HepG2 (cell line): ENCODE measurements around the gene ADAMTSL4. TPM values are rescaled to one million over a fixed set of nuclear protein-coding genes. Genes with fewer than 3 reads are reported as not detected.

Source experiments
- ADNP ChIP-seq: sonication (generic); formaldehyde crosslinking; IDR thresholded peaks from 2 replicates; pipeline ENCODE4 v1.4.0; 2020; ENCODE audit warnings: missing genetic modification reagents
- CBX2 ChIP-seq, 2 experiments: fragments of 200-600 bp in 1 of 2; sonication (generic); formaldehyde crosslinking in 1 of 2; IDR thresholded peaks; 2 replicates each; pipeline versions ENCODE4 v1.7.0 to v1.8.1; 2018 to 2022; ENCODE audit warnings: low read depth in 2 of 2, low read length in 1 of 2, mild to moderate bottlenecking in 1 of 2, missing genetic modification reagents in 1 of 2
- KLF15 ChIP-seq: sonication (generic); formaldehyde crosslinking; IDR thresholded peaks from 2 replicates; pipeline ENCODE4 v1.8.1; 2023; ENCODE audit warnings: borderline replicate concordance, mild to moderate bottlenecking, inconsistent platforms, missing genetic modification reagents, mixed read lengths
- MATR3 ChIP-seq: sonication (generic); formaldehyde crosslinking; IDR thresholded peaks from 2 replicates; pipeline ENCODE4 v1.4.0; 2020; ENCODE audit warnings: missing genetic modification reagents
- MIER3 ChIP-seq: IDR thresholded peaks from 2 replicates; pipeline ENCODE4 v1.6.1; 2016; ENCODE audit warnings: missing compliant biosample characterization, borderline replicate concordance
- NFE2L1 ChIP-seq: sonication (generic); formaldehyde crosslinking; IDR thresholded peaks from 2 replicates; pipeline ENCODE4 v1.4.0; 2020; ENCODE audit warnings: missing genetic modification reagents, mild to moderate bottlenecking, borderline replicate concordance
- SIN3B ChIP-seq: fragments of 150-350 bp; IDR thresholded peaks from 2 replicates; pipeline ENCODE4 v1.6.1; 2014; ENCODE audit warnings: low read length
- STAT6 ChIP-seq: sonication (generic); formaldehyde crosslinking; IDR thresholded peaks from 2 replicates; pipeline ENCODE4 v1.4.0; 2020; ENCODE audit warnings: missing genetic modification reagents, mild to moderate bottlenecking, borderline replicate concordance
- ZFAT ChIP-seq: sonication (generic); formaldehyde crosslinking; conservative IDR thresholded peaks from 2 replicates; pipeline ENCODE4 v1.8.1; 2023; ENCODE audit warnings: missing genetic modification reagents, inconsistent platforms
- ZFYVE20 ChIP-seq: sonication (generic); formaldehyde crosslinking; IDR thresholded peaks from 2 replicates; pipeline ENCODE4 v1.8.0; 2023; ENCODE audit warnings: low read depth, mild to moderate bottlenecking, moderate library complexity, missing genetic modification reagents, borderline replicate concordance
- ZNF281 ChIP-seq: sonication (generic); formaldehyde crosslinking; IDR thresholded peaks from 2 replicates; pipeline ENCODE4 v1.4.0; 2020; ENCODE audit warnings: missing genetic modification reagents, borderline replicate concordance
- ZNF503 ChIP-seq: sonication (generic); formaldehyde crosslinking; IDR thresholded peaks from 2 replicates; pipeline ENCODE4 v1.4.0; 2020; ENCODE audit warnings: missing genetic modification reagents
- ZNF530 ChIP-seq: sonication (generic); formaldehyde crosslinking; IDR thresholded peaks from 2 replicates; pipeline ENCODE4 v1.5.0; 2020; ENCODE audit warnings: low read depth, mild to moderate bottlenecking, missing genetic modification reagents
- ZNF563 ChIP-seq: sonication (generic); formaldehyde crosslinking; IDR thresholded peaks from 2 replicates; pipeline ENCODE4 v1.8.0; 2022; ENCODE audit warnings: mild to moderate bottlenecking, moderate library complexity, missing genetic modification reagents
- ZNF597 ChIP-seq: sonication (generic); formaldehyde crosslinking; IDR thresholded peaks from 2 replicates; pipeline ENCODE4 v1.5.0; 2020; ENCODE audit warnings: missing genetic modification reagents
- ZNF749 ChIP-seq: sonication (generic); formaldehyde crosslinking; IDR thresholded peaks from 2 replicates; pipeline ENCODE4 v1.8.0; 2022; ENCODE audit warnings: mild to moderate bottlenecking, missing genetic modification reagents, moderate library complexity, borderline replicate concordance
- ZNF781 ChIP-seq: sonication (generic); formaldehyde crosslinking; IDR thresholded peaks from 2 replicates; pipeline ENCODE4 v1.5.1; 2020; ENCODE audit warnings: borderline replicate concordance, mild to moderate bottlenecking, missing genetic modification reagents; ENCODE audit errors: not compliant biosample characterization
- ZNF790 ChIP-seq: sonication (generic); formaldehyde crosslinking; IDR thresholded peaks from 2 replicates; pipeline ENCODE4 v1.8.0; 2022; ENCODE audit warnings: missing genetic modification reagents, mild to moderate bottlenecking, borderline replicate concordance
- ZNF850 ChIP-seq: sonication (generic); formaldehyde crosslinking; conservative IDR thresholded peaks from 2 replicates; pipeline ENCODE4 v1.9.0; 2021; ENCODE audit warnings: mild to moderate bottlenecking, missing genetic modification reagents
- polyA plus RNA-seq, 8 experiments: library from polyadenylated mRNA; depleted of rRNA in 3 of 8; stranded (reverse) in 7 of 8; unstranded in 1 of 8; fragments of >200 nt; fragmentation: Illumina TruSeq in 4 of 8; extraction: Trizol in 4 of 8; gene quantifications; 2 replicates each; pipeline versions ENCODE4 v1.2.1 to v1.2.3, GENCODE V29; 2011 to 2016; ENCODE audit warnings: low read depth in 4 of 8, missing spikeins in 1 of 8, mixed read lengths in 1 of 8; ENCODE audit not compliant: insufficient read depth in 1 of 8
- total RNA-seq, 5 experiments: library from RNA; depleted of rRNA; stranded (reverse); fragments of >200 nt; fragmentation: Illumina TruSeq; extraction: Trizol; gene quantifications; 2 replicates each; pipeline ENCODE4 v1.2.3, GENCODE V29; 2016; ENCODE audit warnings: low read depth in 1 of 5

The ADAMTSL4 gene
- total and polyA plus RNA-seq, 2 of the 13 experiments (the other 11 are each of a cell fraction or from before 2014, with no cell fraction given), result 3.9 to 16.4 TPM

- TF ChIP-seq CBX2 (IDR thresholded peaks at IDR 0.05; ENCODE audit: low read depth, low read length), result no peak
- TF ChIP-seq CBX2 (CRISPR knock-in tag; IDR thresholded peaks at IDR 0.05; ENCODE audit: low read depth), result no peak
- TF ChIP-seq KLF15 (CRISPR knock-in tag), result no peak
- TF ChIP-seq ZFYVE20, result no peak
- TF ChIP-seq ZNF781 (CRISPR knock-in tag), result no peak
- TF ChIP-seq STAT6, result no peak
- TF ChIP-seq MATR3 (CRISPR knock-in tag), result no peak
- no peak for TF ChIP-seq ZNF530
- no peak for TF ChIP-seq ZNF503 (CRISPR knock-in tag)
- no peak for TF ChIP-seq ZFAT (CRISPR knock-in tag)
- TF ChIP-seq ZNF850 (CRISPR knock-in tag), result no peak
- no peak for TF ChIP-seq NFE2L1 (CRISPR knock-in tag)
- no peak for TF ChIP-seq ZNF563 (CRISPR knock-in tag)
- no peak for TF ChIP-seq ZNF749 (CRISPR knock-in tag)
- no peak for TF ChIP-seq ZNF281 (CRISPR knock-in tag)
- TF ChIP-seq ADNP (CRISPR knock-in tag), result 0 out of 2 replicates have a peak, but pooled peaks have one; percentile 28
- no peak for TF ChIP-seq SIN3B
- no peak for TF ChIP-seq ZNF790 (CRISPR knock-in tag)
- no peak for TF ChIP-seq ZNF597
- TF ChIP-seq MIER3 (CRISPR knock-in tag), result no peak
These were observed 11.2 kb upstream of the ADAMTSL4 start (continued) for GRCh38 chr1:150537732-150538684.
